ENCODE data around the gene ZNF568. TPM values are rescaled to one million over a fixed set of nuclear protein-coding genes. Genes with fewer than 3 reads are reported as not detected.

The ZNF568 gene
- total RNA-seq, 1 experiment from 2014 or later, result not detected

- H3K9ac ChIP-seq (ENCODE audit: low read length), result no peak overlapping the region
- H3K27me3 ChIP-seq (ENCODE audit: low read length), result no peaks in the 10 kb centered on the region
- H4K20me1 ChIP-seq (ENCODE audit: low read length), result no peaks in the 10 kb centered on the region
- no peak overlapping the region for H3K4me2 ChIP-seq (ENCODE audit: low read length)
- H2AFZ ChIP-seq (ENCODE audit: low read length), result no peak overlapping the region
- H3K9me2 ChIP-seq (replicated peaks; ENCODE audit: low read length), result no peaks in the 10 kb centered on the region
- H3K4me1 ChIP-seq (ENCODE audit: insufficient read depth, low read length), result no peaks in the 10 kb centered on the region
- no TSS peak for BruUV-seq (replicated peaks)
- H3K79me2 ChIP-seq (ENCODE audit: low read length), result no peaks in the 10 kb centered on the region
- peaks cover 11% of the 10 kb centered on the region; the same call in 1 of the 2 replicates for H3K9me3 ChIP-seq (ENCODE audit: low read length)
- POLR2A ChIA-PET (ENCODE audit: unreplicated experiment), result no interaction called here
- no peaks in the 10 kb centered on the region for H3K36me3 ChIP-seq (ENCODE audit: low read depth, low read length)
- ATAC-seq, result no peak
- H3K27ac ChIP-seq (ENCODE audit: low read length), result no peak overlapping the region
- CTCF ChIA-PET, result no interaction called here
- intact Hi-C loops (cut with micrococcal nuclease), result no loop called here
- no peak for TF ChIP-seq CTCF (conservative IDR thresholded peaks at IDR 0.05; ENCODE audit: low read depth, low read length)
- no peak for TF ChIP-seq EZH2 (IDR thresholded peaks at IDR 0.05; ENCODE audit: low read length, unreplicated experiment)
- no peak for DNase-seq
- H3F3A ChIP-seq (ENCODE audit: low read length, unreplicated experiment), result no peaks in the 10 kb centered on the region
- H3K4me3 ChIP-seq (ENCODE audit: low read length), result no peak overlapping the region
These were observed 83.2 kb downstream of the ZNF568 start for GRCh38 chr19:36999313-36999712.

GRCh38 chr19:37007587-37008220 is 91.6 kb downstream of the ZNF568 start:
- DNase-seq (no peak), ATAC-seq (no peak)
- no peak overlapping the region for H3K9ac ChIP-seq (ENCODE audit: low read length)
- H3K9me3 ChIP-seq (ENCODE audit: low read length), result no peaks in the 10 kb centered on the region
- no peak overlapping the region for H3K27ac ChIP-seq (ENCODE audit: low read length)
- H3K79me2 ChIP-seq (ENCODE audit: low read length), result no peaks in the 10 kb centered on the region
- no TSS peak for BruUV-seq (replicated peaks)
- no peaks in the 10 kb centered on the region for H3K36me3 ChIP-seq (ENCODE audit: low read depth, low read length)
- no peak overlapping the region for H3K4me3 ChIP-seq (ENCODE audit: low read length)
- no peaks in the 10 kb centered on the region for H3K4me1 ChIP-seq (ENCODE audit: insufficient read depth, low read length)
- TF ChIP-seq EZH2phosphoT487 (IDR thresholded peaks at IDR 0.05; ENCODE audit: borderline replicate concordance, low read length), result no peak
- TF ChIP-seq CTCF (conservative IDR thresholded peaks at IDR 0.05; ENCODE audit: low read depth, low read length), result no peak
- no peak for TF ChIP-seq EZH2 (IDR thresholded peaks at IDR 0.05; ENCODE audit: low read length, unreplicated experiment)
- no peaks in the 10 kb centered on the region for H3K27me3 ChIP-seq (ENCODE audit: low read length)
- H3F3A ChIP-seq (ENCODE audit: low read length, unreplicated experiment), result no peaks in the 10 kb centered on the region
- POLR2A ChIA-PET (ENCODE audit: unreplicated experiment), result no interaction called here
- H4K20me1 ChIP-seq (ENCODE audit: low read length), result no peaks in the 10 kb centered on the region
- H3K9me2 ChIP-seq (replicated peaks; ENCODE audit: low read length), result no peaks in the 10 kb centered on the region
- intact Hi-C loops (cut with micrococcal nuclease), result no loop called here
- H3K4me2 ChIP-seq (ENCODE audit: low read length), result no peak overlapping the region
- CTCF ChIA-PET, result no interaction called here
- H2AFZ ChIP-seq (ENCODE audit: low read length), result no peak overlapping the region

GRCh38 chr19:37009871-37010270 is 93.7 kb downstream of the ZNF568 start:
- Histone ChIP-seq H3K9me3 (ENCODE audit: low read length) (no peaks in the 10 kb centered on the region), H3K27ac (ENCODE audit: low read length) (no peak overlapping the region), H3K79me2 (ENCODE audit: low read length) (no peaks in the 10 kb centered on the region), H3K36me3 (ENCODE audit: low read depth, low read length) (no peaks in the 10 kb centered on the region), H3K9ac (ENCODE audit: low read length) (no peak overlapping the region), H3K4me2 (ENCODE audit: low read length) (no peak overlapping the region), H3K27me3 (ENCODE audit: low read length) (no peaks in the 10 kb centered on the region), H4K20me1 (ENCODE audit: low read length) (no peaks in the 10 kb centered on the region), H3K9me2 (replicated peaks; ENCODE audit: low read length) (no peaks in the 10 kb centered on the region), H3F3A (ENCODE audit: low read length, unreplicated experiment) (no peaks in the 10 kb centered on the region), H3K4me3 (ENCODE audit: low read length) (no peak overlapping the region), H3K4me1 (ENCODE audit: insufficient read depth, low read length) (no peaks in the 10 kb centered on the region), H2AFZ (ENCODE audit: low read length) (no peak overlapping the region)
- ATAC-seq (no peak), DNase-seq (no peak)
- ChIA-PET POLR2A (ENCODE audit: unreplicated experiment) (no interaction called here), CTCF (no interaction called here)
- TF ChIP-seq EZH2 (IDR thresholded peaks at IDR 0.05; ENCODE audit: low read length, unreplicated experiment) (no peak), CTCF (conservative IDR thresholded peaks at IDR 0.05; ENCODE audit: low read depth, low read length) (no peak), EZH2phosphoT487 (IDR thresholded peaks at IDR 0.05; ENCODE audit: borderline replicate concordance, low read length) (no peak)
- no TSS peak for BruUV-seq (replicated peaks)
- intact Hi-C loops (cut with micrococcal nuclease), result no loop called here

All from PC-3 (cell line).